Gastroesophageal sphincter (tissue), 4 donors: ENCODE measurements around the gene PKHD1. TPM values are rescaled to one million over a fixed set of nuclear protein-coding genes. Genes with fewer than 3 reads are reported as not detected.

Source experiments
- ATAC-seq: fragments of 150-250 bp; one replicate; pipeline ENCODE4 v1.9.1; 2016; ENCODE audit warnings: mild to moderate bottlenecking, moderate library complexity
- H3K27ac ChIP-seq, 4 donors: fragments of 200-600 bp; sonication (generic) in 3 of 4; 1 replicate in 3 of 4; 2 replicates in 1 of 4; pipeline ENCODE4 v1.5.1; 2016 to 2019
- H3K27me3 ChIP-seq: fragments of 200-600 bp; sonication (generic); one replicate; pipeline ENCODE4 v1.5.1; 2019
- H3K36me3 ChIP-seq, 2 donors: fragments of 200-600 bp; sonication (generic); one replicate each; pipeline ENCODE4 v1.5.1; 2019; ENCODE audit warnings: control low read depth in 1 of 2
- H3K4me1 ChIP-seq, 3 donors: fragments of 200-600 bp; sonication (generic); 1 replicate in 2 of 3; 2 replicates in 1 of 3; pipeline ENCODE4 v1.5.1; 2016 to 2019; ENCODE audit warnings: control low read depth in 2 of 3
- H3K4me3 ChIP-seq, 2 donors: fragments of 200-600 bp; sonication (generic); one replicate each; pipeline ENCODE4 v1.5.1; 2019; ENCODE audit warnings: mild to moderate bottlenecking in 1 of 2, moderate library complexity in 1 of 2
- H3K9me3 ChIP-seq, 3 donors: fragments of 200-600 bp; sonication (generic); one replicate each; pipeline ENCODE4 v1.5.1; 2017 to 2019; ENCODE audit warnings: control low read depth in 2 of 3
- EP300 ChIP-seq: sonication (generic); formaldehyde crosslinking; IDR thresholded peaks from one replicate; pipeline ENCODE4 v1.6.1; 2017; ENCODE audit warnings: antibody characterized with exemption, mild to moderate bottlenecking
- POLR2A ChIP-seq, 2 donors: fragments of 450-650 bp; IDR thresholded peaks; one replicate each; pipeline ENCODE4 v1.6.1; 2017; ENCODE audit warnings: antibody characterized with exemption in 2 of 2, mild to moderate bottlenecking in 2 of 2, moderate library complexity in 1 of 2
- POLR2AphosphoS5 ChIP-seq: sonication (generic); formaldehyde crosslinking; IDR thresholded peaks from one replicate; pipeline ENCODE4 v1.6.1; 2017; ENCODE audit warnings: antibody characterized with exemption
- WGBS, 2 donors: methylation state at CpG; one replicate each; pipeline ENCODE4 v1.1.5; 2018; ENCODE audit warnings: low coverage in 1 of 2; 5-methylcytosine and 5-hydroxymethylcytosine counted together
- total RNA-seq, 4 donors: library from RNA; depleted of rRNA; stranded (reverse); fragments of >200 nt; gene quantifications; one replicate each; pipeline ENCODE4 v1.1.0, GENCODE V29; 2016
- TF ChIP-seq, protein P1 (sequence below), 4 experiments: fragments of 200-600 bp in 2 of 4; fragments of 450-650 bp in 2 of 4; sonication (generic) in 1 of 4; IDR thresholded peaks; one replicate each; pipeline ENCODE4 v1.5.1; 2017 to 2019; ENCODE audit warnings: antibody characterized with exemption in 4 of 4, mild to moderate bottlenecking in 2 of 4, moderate library complexity in 2 of 4

The PKHD1 gene
- total RNA-seq, 4 donors from 2014 or later = under 0.01 TPM; not detected in 3

DNA sequence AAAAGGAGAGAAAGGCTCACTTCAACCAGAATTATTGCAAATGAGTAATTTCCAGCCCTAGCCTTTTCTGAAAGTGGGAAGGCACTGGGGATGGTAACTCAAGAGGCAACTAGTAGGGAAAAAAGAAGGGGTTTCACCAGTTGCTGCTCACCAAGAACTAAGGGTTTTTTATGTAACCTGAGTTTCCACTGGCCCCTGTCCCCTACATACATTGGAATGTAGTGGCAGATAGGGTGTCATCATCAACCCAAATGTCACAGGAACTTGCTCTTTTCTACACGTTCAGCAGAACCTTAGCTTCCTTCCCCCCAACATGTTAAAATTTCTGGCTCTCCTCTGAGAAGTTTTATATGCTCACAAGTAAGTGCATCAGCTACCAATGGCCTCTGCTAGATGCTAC is 38.2 kb upstream of the PKHD1 start:
- H3K4me3 ChIP-seq = no peak overlapping the region
- WGBS, 2 donors = 55 to 83% methylated on average over 1 of the region's 1 CpG
- no peaks in the 10 kb centered on the region for H3K36me3 ChIP-seq
- no peaks in the 10 kb centered on the region for H3K4me1 ChIP-seq
- TF ChIP-seq POLR2AphosphoS5 = no peak
- no peak for TF ChIP-seq EP300
- TF ChIP-seq POLR2A (IDR thresholded peaks at IDR 0.05) = no peak
- TF ChIP-seq, protein P1, sequence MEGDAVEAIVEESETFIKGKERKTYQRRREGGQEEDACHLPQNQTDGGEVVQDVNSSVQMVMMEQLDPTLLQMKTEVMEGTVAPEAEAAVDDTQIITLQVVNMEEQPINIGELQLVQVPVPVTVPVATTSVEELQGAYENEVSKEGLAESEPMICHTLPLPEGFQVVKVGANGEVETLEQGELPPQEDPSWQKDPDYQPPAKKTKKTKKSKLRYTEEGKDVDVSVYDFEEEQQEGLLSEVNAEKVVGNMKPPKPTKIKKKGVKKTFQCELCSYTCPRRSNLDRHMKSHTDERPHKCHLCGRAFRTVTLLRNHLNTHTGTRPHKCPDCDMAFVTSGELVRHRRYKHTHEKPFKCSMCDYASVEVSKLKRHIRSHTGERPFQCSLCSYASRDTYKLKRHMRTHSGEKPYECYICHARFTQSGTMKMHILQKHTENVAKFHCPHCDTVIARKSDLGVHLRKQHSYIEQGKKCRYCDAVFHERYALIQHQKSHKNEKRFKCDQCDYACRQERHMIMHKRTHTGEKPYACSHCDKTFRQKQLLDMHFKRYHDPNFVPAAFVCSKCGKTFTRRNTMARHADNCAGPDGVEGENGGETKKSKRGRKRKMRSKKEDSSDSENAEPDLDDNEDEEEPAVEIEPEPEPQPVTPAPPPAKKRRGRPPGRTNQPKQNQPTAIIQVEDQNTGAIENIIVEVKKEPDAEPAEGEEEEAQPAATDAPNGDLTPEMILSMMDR (IDR thresholded peaks at IDR 0.05) = no peak
- no peak for ATAC-seq
- H3K9me3 ChIP-seq = no peaks in the 10 kb centered on the region
- no peaks in the 10 kb centered on the region for H3K27me3 ChIP-seq
- no peak overlapping the region for H3K27ac ChIP-seq

DNA sequence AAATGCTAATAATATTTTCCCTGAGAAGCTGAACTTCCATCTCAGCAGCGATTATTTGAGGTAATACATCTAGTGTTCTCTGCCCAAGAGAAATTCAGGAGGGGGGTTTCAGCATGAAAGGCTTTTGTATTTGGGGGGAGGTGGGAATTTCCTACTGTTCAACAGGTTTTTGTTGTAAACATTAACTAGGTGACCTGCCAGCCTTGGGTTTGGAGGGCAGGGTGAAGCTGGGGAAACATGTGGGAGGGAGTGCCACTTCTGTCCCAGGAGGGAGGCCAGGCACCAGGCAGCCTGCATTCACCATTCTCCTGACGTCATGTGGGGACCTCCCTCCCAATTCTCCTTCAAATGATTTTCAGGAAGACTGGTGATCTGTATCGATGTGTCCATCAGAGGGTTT is 37.7 kb upstream of the PKHD1 start:
- WGBS, 2 donors = 57 to 78% methylated on average over 1 to 3 of the region's 3 CpGs
- Histone ChIP-seq H3K4me3 (no peak overlapping the region), H3K36me3 (no peaks in the 10 kb centered on the region), H3K27me3 (no peaks in the 10 kb centered on the region), H3K4me1 (no peaks in the 10 kb centered on the region), H3K27ac (no peak overlapping the region), H3K9me3 (no peaks in the 10 kb centered on the region)
- ATAC-seq = no peak
- no peak for TF ChIP-seq POLR2AphosphoS5
- TF ChIP-seq, protein P1 (IDR thresholded peaks at IDR 0.05) = no peak
- no peak for TF ChIP-seq POLR2A (IDR thresholded peaks at IDR 0.05)
- no peak for TF ChIP-seq EP300

DNA sequence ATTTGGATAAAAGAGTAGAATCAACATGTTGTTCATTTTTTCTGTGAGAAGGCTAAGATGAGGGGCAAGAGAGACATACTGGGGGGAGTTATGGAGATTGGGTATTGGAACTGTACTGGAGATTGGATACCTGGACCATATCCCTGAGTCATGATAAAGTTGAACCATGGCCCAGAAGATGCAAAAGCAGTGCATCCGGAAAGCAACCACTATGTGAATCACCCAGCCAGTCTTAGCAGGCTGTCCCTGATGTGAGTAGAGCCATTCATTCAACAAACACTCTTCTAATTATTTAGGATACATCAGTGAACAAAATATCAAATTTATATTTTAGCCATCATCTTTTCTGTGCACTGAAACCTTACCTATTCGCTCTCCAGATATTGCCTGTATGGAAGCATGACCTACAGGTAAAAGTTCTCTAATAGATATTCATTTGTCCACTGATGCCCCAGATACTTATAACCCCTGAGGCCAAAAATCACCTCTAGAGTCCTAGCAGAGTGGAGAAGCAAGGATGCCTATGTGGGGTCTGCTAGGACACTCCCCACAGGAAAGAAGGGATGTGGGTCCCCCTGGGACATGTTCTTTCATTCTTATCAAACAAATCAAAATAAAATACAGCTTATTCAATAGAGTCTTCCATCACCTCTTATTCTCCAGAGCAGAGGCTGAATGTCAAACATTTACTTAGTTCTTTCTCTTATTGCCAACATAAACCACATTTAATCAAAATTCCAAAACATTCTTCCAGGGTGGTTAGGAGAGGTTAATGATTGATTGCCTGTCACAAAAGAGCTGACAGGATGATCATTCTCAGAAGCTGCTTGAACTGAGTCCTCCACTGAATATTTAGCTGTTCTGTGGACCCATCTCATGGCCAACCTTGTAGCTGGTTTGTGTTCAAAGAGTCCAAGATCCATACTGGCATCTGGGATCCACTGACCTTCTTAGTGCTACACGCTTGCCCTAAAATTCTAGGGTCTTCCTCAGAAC is 37.0 kb upstream of the PKHD1 start:
- Histone ChIP-seq H3K36me3 (no peaks in the 10 kb centered on the region), H3K9me3 (no peaks in the 10 kb centered on the region), H3K27ac (no peak overlapping the region), H3K27me3 (no peaks in the 10 kb centered on the region), H3K4me1 (no peaks in the 10 kb centered on the region), H3K4me3 (no peak overlapping the region)
- TF ChIP-seq POLR2AphosphoS5 = no peak
- ATAC-seq = no peak
- 86 to 88% methylated on average over 3 of the region's 3 CpGs for WGBS, 2 donors

DNA sequence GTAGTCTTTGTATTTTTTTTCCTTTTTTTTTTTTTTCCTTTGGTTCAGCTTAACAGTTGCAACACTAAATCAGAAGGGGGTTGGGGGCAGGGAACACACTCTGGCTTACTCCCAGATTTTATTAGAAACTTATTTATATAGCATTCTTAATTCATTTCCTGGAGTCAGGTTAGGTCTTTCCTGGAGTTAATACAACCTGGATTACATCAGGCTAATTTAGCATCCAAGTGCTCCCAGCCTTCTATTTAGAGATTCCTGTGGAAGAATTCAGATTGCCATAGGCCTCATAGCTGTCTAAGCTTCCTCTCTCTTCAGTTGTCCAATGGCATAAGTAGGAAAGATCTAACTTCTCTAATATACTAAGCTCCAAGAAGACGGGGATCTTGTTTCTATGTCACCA is 35.8 kb upstream of the PKHD1 start:
- no peak for ATAC-seq
- Histone ChIP-seq H3K27me3 (no peaks in the 10 kb centered on the region), H3K4me1 (no peaks in the 10 kb centered on the region), H3K27ac (no peak overlapping the region), H3K9me3 (peaks cover 0 to 10% (median 0%) of the 10 kb centered on the region in 3 donors), H3K36me3 (no peaks in the 10 kb centered on the region), H3K4me3 (no peak overlapping the region)
- no peak for TF ChIP-seq POLR2A (IDR thresholded peaks at IDR 0.05)
- 80 to 100% methylated on average over 1 of the region's 1 CpG for WGBS, 2 donors

DNA sequence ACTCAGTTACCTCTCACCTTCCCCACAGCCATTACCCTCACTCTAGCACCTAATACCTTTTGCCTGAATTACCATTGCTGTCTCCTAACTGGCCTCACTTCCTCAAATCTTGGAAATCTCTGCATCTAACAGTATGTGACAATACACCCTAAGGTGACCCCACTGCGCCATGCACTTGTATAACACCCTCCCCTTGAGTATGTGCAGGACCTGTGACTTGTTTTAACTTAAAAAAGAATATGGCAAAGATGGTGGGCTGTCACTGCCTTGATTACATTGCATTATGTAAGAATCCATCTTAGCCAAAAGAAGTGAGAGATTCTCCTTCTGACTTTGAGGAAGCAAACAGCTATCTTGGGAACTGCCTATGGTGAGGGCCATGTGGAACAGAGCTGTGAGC is 29.9 kb upstream of the PKHD1 start:
- ATAC-seq = no peak
- TF ChIP-seq EP300 = no peak
- TF ChIP-seq, protein P1 (IDR thresholded peaks at IDR 0.05) = no peak
- no peak for TF ChIP-seq POLR2A (IDR thresholded peaks at IDR 0.05)
- H3K9me3 ChIP-seq = peaks cover 0 to 10% (median 0%) of the 10 kb centered on the region in 3 donors
- H3K27ac ChIP-seq = no peak overlapping the region
- H3K27me3 ChIP-seq = no peaks in the 10 kb centered on the region
- no peak overlapping the region for H3K4me3 ChIP-seq
- 100% methylated on average over 1 of the region's 1 CpG for WGBS, 2 donors
- no peaks in the 10 kb centered on the region for H3K36me3 ChIP-seq
- no peaks in the 10 kb centered on the region for H3K4me1 ChIP-seq

DNA sequence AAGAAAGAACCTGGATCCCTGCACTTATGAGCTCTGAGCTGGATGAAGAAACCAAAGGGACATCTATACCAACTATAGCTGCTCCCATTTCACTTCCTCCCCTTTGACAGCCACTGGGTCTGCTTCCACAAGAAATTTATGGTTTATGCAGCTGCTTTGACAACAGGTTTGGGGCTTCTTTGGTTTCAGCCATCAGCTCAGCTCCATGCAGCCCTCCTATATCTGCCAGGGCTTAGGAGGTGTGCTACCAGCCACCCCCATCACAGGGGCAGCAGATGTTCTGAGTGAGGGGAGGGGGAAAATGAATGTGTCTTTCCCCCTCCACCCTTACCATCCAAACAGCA is 29.2 kb upstream of the PKHD1 start:
- ATAC-seq = no peak

More for the DNA sequence above, 29.2 kb upstream of the PKHD1 start:
- TF ChIP-seq POLR2A (IDR thresholded peaks at IDR 0.05) (no peak), POLR2AphosphoS5 (no peak), EP300 (no peak)
- TF ChIP-seq, protein P1 (IDR thresholded peaks at IDR 0.05) = no peak
- H3K27ac ChIP-seq = no peak overlapping the region
- H3K36me3 ChIP-seq = no peaks in the 10 kb centered on the region
- H3K4me3 ChIP-seq = no peak overlapping the region
- no peaks in the 10 kb centered on the region for H3K4me1 ChIP-seq
- peaks cover 0 to 10% (median 0%) of the 10 kb centered on the region in 3 donors for H3K9me3 ChIP-seq
- H3K27me3 ChIP-seq = no peaks in the 10 kb centered on the region
